Central memory CD4-positive, alpha-beta T cell (primary cell): ENCODE results near the gene LRCH2.
"Not testable (repeated sequence)": the region's sequence is repeated elsewhere in the genome, so short reads cannot be mapped to it uniquely, and the experiment has no call there.

Experiments
- DNase-seq: peaks from one replicate; pipeline ENCODE4 v3.0.0; 2022
- total RNA-seq, 3 experiments: gene quantifications; one replicate each; lab custom pipeline; 2026; lab: John Stamatoyannopoulos, UW

The LRCH2 gene, protein sequence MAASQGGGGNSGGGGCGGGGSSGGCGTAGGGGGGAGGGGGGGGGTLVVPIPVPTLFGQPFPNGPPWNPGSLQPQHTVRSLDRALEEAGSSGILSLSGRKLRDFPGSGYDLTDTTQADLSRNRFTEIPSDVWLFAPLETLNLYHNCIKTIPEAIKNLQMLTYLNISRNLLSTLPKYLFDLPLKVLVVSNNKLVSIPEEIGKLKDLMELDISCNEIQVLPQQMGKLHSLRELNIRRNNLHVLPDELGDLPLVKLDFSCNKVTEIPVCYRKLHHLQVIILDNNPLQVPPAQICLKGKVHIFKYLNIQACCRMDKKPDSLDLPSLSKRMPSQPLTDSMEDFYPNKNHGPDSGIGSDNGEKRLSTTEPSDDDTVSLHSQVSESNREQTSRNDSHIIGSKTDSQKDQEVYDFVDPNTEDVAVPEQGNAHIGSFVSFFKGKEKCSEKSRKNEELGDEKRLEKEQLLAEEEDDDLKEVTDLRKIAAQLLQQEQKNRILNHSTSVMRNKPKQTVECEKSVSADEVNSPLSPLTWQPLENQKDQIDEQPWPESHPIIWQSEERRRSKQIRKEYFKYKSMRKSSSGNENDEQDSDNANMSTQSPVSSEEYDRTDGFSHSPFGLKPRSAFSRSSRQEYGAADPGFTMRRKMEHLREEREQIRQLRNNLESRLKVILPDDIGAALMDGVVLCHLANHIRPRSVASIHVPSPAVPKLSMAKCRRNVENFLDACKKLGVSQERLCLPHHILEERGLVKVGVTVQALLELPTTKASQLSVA
- 0 reads per million in 3 experiments for total RNA-seq

DNA sequence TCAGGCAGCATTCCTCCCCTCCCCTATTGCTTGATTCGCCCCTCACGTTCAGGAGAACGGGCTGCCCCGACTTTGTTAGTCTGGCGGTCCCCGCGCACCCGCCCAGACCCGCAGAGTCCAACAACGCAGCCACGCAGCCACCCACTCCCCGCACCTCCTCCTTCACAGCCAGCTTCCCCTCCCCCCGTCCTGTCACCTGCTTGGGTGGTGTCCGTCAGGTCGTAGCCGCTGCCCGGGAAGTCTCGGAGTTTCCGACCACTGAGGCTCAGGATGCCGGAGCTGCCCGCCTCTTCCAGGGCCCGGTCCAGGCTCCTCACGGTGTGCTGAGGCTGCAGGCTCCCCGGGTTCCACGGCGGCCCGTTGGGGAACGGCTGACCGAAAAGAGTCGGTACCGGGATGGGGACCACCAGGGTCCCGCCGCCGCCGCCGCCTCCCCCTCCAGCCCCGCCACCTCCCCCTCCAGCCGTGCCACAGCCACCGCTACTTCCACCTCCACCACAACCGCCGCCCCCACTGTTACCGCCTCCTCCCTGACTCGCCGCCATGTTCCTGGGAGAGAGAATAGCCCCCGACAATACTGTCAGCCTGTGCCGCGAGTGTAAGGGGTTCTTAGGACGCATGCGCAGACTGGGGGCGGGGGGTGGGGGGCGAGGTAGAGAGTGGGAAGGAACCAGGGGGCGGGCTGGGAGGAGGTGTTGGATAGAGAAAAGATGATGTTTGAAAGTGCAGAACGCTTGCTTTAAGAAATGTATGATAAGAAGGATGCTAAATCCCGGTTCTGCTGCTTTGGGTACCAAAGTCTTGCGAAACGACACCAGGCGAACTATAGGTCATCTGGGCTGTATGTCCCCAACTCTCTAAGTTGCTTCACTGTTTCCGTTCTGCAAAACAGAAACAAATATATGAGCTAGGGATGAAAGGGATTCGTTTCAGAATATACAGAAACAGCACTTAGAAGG lies at the start of gene LRCH2:
Gene LRCH2, minus strand, starts transcription at position 600 of the 959 bp plus-strand sequence. Its CDS starts 55 bp downstream, at position 545.
- DNase-seq: no peak

DNA sequence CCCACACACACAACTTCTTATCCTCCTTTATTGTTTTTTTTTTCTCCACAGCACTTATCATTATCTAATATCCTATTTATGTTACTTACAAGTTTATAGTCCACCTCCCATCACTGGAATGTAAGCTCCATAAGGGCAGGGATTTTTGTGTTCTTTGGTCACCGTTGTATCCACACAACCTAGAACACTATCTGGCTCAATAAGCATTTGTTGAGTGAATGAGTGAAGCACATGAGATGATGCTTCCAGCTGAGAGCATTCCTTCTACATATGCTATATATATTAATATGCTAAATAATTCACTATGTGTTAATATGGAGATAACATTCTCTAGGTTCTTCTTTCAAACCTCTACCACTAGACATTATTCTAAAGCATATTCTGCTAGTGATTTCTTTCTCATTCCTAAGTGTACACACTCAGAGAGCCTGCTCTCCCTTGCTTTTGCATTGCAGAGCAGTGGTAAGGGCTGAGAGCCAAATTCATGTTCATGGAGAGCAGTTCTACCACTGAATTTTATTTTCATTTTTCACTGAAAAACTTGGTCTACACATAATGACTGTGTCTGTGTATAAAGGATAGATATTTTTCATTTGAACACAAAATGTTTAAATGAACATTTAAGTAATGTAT lies 35.3 kb upstream of the LRCH2 start:
- no peak for DNase-seq

DNA sequence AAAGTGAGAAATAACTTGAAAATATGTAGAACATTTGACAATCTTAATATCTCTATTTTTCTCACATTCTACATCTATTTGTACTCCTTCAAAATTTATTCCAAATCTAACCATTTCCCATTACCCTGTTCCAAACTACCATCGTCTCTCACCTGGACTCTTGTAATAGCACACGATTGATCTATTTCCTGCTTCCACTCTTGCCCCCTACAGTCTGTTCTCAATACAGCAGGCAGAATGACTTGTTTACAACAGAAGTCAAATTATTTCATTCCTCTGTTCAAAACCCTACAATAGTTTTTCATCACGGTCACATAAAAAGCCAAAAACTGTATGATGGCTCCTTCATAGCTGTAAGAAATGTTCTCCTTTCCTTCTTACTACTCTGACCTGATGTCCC lies 34.5 kb upstream of the LRCH2 start:
- DNase-seq: no peak

DNA sequence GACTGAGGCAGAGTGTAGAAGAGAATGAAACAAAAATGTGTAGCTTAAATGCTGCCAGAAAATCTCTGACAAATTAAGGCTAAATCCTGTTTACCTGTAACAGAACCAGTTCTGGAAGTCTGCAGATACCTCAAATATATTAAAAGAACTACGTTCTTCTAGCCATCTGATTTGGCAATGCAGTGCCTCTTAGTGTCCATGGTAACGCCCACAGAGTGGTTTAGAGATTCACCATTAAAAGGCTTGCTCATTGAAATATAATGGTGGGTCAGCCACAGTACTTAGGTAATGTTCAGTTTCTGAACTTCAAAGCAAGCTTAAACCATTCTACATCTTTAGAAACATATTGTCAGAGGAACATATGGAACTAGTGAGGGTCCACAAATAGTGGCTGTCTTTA lies 32.4 kb upstream of the LRCH2 start:
- no peak for DNase-seq

DNA sequence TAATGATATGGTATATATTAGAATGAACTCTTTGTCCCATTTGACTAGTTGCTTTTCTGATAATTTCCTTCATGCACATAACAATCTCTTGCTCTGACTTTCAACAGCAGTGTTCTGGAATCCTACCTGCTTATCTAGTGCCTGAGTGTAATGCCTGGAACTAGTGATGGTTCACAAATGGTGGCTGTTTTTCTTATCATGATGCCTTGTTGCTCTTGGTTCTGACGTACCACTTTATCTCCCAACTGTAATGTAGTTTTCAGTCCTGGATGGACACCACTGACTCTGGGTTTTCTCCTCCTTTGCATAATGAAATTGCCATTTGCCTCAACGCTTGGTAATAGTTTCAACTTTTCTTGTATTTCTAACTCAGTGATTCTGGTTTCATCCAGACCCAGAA lies 30.1 kb upstream of the LRCH2 start:
- no peak for DNase-seq

DNA sequence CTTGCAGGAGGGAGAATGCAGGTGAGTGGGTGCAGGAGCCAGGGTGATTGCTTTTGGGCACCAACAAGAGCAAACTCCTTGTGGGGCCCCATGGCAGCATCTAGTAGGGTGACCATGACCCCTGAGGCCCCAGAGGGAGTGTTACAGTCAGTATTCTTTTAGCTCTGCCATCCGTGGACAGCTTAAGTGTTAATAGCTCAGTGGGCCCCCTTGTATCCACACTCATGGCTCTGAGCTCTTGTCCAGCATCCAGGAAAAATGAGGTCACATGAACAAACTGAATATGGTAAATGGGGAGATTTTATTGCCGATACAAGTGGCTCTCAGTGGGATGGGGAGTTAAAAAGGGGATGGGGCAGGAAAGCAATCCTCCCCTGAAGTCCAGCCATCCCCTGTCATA lies 27.3 kb upstream of the LRCH2 start:
- DNase-seq: no peak

DNA sequence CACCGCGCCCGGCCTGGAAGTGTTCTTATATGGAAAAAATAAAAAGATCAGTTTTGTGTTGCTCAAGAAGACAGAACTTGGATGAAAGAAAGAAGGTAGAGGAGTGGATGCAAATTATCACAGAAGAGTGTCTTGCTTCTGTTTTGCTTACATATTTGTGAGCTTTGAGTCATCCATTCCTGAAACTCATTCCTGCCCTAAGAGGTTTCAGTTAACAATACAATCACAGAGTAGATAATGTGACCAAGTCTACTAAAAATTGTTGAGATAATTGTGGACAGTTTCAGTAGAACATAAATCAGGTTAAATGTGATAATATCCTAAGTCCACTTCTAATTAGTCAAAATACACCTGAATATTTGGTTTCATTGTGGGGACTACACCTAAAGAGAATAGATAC lies 26.4 kb upstream of the LRCH2 start:
- DNase-seq: no peak

DNA sequence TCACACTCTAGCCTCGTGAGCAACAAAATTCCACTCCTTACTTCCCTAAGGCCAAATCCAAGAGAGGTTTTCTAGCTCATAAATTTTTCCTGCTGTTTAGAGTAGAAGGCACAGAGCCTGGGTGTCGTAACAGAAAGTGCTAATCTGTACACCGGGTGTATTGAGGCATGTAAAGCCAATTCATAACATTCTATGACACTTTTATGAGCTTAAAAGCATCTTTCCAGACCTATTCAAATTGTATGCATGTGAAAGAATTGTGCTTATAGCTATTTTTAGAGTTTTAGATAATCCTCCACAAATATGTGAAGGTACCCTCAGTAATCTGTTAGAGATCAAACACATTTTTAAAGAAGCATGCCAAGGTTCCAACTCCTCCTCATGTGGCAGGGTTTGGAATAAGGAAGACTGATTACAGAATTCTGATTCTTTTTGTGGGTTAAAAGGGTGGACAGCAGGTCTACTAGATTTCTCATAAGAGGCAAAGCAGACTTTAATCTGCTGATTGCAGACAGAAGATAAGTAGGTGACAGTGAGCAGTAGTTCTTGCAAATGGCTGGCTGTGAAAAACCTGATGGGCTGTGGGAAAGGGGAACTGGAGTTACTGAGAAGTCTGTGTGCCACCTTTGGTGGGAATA lies 25.5 kb upstream of the LRCH2 start:
- DNase-seq: no peak

DNA sequence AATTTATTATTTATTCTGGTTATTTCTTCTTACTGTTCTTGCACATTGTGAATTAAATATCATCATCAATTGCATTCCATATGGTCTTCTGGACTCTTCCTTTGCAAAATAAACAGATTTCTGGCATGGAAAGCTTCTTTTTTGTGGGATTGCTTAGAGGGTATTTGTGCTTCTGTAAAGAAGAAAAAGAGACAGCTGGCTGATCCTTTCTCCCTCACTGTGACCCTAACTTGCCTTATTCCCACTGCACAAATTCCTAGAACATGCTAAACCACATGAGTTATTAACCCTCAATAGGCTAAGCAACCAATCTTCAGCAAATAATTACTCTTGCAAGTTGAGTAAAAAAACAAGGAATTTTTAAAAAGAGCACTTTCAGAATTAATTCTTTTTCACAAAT lies 23.8 kb upstream of the LRCH2 start:
- DNase-seq: no peak

DNA sequence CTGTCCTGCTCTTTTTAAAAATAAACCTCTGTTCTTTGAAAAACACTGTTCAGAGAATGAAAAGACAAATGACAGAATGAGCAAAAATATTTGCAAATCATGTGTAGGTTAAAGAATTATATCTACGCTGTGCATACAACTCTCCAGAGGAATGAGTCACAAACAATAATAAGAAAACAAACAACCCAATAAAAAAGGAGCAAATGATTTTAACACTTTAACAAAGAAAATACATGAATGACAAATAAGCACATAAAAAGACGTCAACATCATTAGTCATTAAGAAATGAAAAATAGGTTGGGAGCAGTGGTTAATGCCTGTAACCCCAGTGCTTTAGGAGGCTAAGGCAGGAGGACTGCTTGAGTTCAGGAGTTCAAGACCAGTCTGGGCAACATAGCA lies 21.1 kb upstream of the LRCH2 start:
- no peak for DNase-seq

DNA sequence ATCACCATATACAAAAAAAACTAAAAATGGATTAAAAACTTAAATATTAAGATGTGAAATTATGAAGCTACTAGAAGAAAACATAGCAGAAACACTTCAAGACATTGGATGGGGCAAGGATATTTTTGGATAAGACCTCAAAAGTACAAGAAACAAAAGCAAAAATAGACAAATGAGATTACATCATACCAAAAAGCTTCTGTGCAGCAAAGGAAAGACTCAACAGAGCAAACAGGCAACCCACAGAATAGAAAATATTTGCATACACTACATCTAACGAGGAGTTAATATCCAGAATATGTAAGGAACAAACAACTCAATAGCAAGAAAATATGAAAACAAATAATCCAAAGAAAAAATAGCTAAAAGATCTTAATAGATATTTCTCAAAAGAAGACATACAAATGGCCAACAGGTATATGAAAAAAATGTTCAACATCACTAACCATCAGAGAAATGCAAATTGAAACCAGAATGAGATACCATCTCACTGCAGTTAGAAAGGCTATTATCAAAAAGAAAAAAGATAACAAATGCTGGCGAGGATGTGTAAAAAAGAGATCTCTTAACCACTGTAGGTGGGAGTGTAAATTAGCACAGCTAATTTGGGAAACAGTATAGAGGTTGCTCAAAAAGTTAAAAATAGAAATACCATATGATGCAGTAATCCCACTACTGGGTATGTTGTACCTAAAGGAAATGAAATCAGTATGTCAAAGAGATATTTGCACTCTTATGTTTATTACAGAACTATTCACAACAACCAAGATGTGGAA lies 17.8 kb upstream of the LRCH2 start:
- DNase-seq: no peak

DNA sequence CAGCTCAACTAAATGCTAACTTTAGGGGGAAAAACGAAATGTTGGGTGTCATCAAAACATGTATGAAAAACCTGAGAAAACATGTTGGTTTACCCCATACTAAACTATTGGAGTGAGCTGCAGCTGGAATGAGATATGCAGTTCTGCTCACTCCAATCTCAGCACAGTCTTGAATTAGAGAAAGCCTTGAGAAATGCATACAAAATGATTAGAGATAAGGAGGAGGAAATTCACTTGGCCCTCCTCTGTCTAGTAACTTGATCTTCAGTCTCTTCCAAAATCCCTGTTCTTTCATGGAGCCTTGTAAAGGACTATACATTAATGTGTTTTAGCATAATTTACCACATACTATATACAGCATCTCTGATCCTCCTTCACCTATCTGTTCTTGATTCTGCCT lies 3.2 kb upstream of the LRCH2 start:
- no peak for DNase-seq

DNA sequence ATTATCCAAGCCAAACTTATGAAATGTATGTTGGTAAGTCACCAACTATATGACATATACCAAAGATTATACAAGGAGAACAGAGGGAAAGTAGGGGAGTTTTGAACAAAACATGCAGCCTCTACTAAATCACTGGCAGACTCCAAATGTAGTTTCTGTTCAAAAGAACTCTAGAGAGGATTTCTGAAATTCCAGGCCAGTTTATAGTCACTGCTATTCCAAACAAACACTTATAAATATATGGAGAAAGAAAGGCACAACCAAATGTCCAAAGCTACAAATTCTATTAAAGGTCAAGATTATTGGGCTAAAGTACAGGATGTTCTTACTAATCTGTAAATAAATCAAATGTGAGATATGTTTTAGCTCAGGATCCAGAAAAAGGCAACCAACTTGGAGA lies 2.7 kb upstream of the LRCH2 start:
- DNase-seq: no peak

DNA sequence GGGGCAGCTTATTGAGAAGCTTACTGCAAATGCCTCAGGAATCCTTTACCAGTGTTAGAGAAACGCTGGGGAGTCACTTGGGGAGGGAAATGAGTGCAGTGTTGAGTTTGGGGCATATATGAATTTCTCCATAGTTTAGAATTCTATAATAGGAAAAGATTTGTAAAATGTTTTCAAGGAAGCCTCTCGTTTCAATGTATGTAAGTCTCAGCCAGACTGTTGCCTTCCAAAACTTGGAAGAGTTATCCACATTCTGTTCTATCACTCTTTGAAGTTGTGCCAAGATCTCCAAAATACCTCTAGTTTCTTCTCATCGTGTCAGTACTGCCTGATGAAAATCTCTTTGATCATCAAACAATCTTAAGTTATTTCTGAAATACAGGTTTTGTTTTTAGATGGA lies 565 bp upstream of the LRCH2 start:
- DNase-seq: no peak

DNA sequence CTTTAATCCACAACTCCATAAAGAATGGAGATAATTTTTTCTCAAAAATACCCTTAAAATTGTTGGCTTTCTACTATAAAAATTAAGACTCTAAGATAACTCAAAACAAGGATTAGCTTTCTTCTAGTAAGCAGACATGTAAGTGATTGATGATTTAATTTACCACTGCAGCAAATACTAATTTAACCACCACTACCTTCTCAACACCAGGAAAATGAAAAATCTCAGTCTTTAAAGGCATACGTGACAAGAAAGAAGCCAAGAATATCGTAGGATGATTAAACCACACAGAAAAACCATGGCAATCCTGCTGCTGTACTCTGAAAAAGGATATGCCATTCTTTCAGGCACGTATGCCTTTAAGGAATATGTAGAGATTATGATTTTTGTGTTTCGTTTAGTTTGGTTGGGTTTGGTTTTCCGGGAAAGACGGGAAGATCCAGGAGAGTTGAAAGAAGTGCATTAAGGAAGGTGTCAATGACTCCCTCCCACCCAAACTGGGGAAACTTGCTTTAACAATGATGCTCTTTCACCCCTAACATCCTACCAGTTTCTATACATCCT lies 881 bp downstream of the LRCH2 start:
- DNase-seq: no peak

DNA sequence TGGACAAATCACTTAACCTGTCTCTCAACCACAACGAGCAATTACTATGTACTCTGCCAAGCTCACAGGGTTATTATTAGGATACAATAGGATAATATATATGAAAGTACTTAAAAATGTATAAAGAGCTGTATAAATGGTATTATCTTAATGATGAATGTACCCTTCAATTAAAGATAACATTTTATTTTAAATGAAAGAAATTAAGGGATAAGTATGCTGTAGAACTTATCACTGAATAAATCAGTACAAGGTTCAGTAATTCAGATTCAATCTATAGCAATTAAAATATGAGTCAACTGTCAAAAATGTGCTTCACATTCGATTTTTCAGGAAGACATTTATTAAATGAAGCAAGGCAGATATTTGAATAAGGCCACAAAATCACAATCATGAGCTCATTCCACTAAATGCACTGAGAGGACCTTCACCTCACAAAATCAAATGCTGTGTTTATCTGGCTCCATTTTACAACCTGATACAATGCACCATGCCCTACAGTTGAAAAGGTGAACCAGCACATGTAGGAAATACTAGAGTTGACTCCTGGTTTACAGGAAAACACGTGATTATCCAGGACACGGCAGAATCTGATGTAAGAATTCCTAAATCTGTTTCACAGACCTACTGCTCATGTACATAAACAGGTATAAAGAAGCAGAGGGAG lies 4.4 kb downstream of the LRCH2 start:
- no peak for DNase-seq

DNA sequence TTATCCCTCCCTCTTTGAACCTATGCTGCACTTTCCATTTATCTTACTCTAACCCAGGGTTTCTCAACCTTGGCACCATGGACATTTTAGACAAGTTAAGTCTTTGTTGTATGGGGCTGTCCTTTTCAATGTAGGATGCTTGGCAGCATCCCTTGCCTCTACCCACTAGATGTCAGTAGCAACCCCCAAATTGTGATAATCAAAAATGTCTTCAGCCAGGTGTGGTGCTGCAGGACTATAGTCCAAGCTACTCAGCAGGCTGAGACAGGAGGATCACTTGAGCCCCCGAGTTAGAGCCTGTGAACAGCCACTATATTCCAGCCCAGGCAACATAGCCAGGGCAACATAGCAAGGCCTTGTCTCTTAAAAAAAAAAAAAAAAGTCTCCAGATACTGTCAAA lies 7.0 kb downstream of the LRCH2 start:
- no peak for DNase-seq

DNA sequence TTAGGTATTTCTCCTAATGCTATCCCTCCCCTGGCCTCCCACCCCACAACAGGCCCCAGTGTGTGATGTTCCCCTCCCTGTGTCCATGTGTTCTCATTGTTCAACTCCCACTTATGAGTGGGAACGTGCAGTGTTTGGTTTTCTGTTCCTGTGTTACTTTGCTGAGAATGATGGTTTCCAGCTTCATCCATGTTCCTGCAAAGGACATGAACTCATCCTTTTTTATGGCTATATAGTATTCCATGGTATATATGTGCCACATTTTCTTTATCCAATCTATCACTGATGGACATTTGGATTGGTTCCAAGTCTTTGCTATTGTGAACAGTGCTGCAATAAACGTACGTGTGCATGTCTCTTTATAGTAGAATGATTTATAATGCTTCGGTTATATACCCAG lies 16.6 kb downstream of the LRCH2 start:
- DNase-seq: not testable (repeated sequence)

DNA sequence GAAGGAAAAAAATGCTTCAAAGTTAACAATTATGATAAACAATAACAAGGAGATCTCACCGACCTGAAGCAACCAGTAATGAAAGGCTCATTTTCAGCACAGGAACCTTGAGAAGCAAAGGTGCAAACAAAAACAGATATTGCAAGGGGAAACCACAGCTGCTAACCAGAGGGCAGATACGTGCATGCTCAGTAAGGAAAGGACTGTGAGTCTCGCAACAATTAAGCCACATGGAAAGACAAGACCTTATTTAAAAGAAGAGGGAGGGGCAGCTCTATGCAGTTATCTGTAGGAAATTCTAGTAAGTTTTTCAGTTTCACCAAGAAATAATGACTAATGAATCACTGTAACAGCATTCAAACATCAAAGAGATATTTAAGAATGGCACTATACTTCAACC lies 19.3 kb downstream of the LRCH2 start:
- no peak for DNase-seq

DNA sequence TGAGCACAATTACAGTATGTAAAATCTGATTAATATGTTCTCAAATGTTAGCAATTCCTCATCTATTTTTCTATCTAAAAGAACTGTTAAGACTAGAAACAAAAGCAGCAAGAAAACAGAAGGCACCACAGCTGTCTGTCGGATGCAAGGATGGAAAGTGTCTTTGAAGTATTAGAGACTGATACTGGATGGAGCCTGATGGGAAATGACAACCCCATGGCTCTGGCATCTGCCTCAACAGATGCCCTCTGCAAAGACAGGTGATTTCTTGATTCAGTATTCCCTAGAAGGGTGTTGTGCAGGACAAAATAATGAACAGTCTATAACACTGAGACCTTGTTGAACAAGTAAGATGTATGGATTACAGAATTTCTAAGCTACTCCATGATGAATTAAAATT lies 19.7 kb downstream of the LRCH2 start:
- no peak for DNase-seq
